NCI-H345 treated with DMSO at 0.1 percent for 48 hours (cell line): ENCODE data around the gene ATF6.

ENCODE experiments used
- DNase-seq: peaks from one replicate; lab custom pipeline; 2025; ENCODE audit not compliant: unreplicated experiment; lab: John Stamatoyannopoulos, UW

ATF6 gene

DNA sequence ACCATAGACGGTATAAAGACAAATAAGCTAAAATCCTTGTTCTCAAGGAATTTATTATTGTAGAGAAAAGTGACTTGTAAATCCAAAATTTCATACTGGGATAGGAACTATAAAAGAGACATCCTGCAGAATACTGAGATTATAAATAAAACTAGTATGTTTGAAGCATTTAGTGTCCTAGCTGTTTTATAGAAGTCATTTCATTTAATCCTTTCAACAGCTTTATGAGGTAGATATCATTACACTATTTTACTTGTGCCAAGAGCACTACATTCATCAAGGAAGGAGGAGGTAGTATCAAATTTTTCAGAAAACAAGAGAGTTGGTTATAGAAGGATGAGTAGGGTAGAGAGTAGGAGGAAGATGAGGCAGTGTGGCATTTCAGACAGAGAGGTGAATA is 119.6 kb downstream of the ATF6 start:
- DNase-seq = no peak

DNA sequence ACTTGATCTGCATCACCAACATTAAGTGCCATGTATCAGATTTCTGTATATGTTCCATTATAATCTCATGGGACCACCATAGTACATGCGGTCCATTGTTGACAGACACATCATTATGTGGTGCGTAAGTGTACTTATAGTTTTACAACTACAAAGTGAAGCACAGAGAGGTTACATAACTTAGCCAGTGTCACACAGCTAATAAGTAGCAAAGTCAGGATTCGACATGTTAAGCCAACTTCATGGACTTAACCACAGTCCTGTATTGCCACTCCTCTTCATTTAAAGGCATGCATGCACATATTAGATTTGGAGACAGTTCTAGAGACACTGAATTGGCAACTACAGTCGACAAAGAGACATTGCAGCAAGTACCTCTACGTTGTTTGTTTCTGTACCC is 120.5 kb downstream of the ATF6 start:
- DNase-seq = no peak

DNA sequence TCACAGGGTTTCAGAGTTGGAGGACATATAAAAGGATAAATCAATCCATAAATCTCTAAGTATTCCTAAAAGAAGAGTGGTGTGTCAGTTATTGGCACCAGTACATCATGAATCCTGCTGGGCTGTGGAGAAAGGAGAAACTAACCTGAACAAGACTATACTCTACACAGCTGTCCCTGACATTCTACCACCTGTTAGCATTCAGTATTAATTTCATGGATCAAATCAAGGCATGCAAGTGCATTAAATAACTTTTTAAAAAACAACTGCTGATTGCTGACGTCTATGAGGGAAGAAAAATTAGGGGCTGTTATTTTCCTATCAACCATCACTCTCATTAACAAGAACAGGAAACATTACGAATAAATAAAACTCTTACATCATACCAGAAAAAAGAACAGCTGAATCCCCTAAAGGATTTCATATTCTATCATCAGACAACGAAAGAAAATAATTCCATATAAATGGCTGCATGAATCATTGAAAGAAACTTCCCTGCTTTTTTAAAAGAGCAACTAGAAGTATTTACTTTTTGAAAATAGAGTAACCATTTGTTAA is 121.7 kb downstream of the ATF6 start:
- no peak for DNase-seq

- no peak for DNase-seq
Measured at GRCh38 chr1:161890574-161890973, 124.5 kb downstream of the ATF6 start.

DNA sequence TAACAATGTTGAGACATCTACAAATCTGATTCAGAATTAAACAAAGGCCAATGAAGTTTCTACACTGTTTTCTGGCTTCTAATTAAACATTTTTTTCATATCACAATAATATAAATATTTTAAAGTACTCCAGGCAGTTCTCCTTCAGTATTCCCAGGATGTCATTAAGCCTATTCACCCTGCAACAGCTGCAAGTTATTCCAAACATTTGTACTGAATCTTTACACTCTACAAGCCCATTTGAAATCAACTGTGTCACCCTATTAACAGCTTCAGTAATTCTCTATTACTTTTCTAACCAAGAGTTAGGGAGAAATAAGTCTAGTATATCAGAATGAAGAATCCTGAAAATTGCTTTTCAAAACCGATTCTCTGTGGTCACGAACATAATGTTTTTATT is 133.0 kb downstream of the ATF6 start:
- DNase-seq = no peak

- DNase-seq = no peak
Measured at GRCh38 chr1:161900160-161900559, 134.0 kb downstream of the ATF6 start.

DNA sequence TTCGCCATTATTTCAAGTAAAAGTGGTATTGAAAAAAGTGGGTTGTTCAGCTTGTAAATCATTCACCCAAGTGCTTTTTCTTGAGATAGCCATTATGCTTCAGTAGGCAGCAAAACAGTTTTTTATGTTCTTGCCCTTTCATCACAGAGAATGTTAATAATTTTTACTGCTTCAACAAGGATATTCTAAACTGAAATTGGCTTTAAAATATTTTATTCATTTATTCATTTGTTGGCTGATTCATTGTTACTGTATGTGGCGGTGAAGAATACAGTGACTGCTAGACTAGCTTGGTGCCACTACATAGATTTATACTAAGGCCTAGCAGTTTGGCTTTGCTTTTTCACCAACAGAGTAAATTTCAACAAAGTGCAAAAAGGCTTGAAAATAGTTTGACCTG is 136.1 kb downstream of the ATF6 start:
- no peak for DNase-seq

DNA sequence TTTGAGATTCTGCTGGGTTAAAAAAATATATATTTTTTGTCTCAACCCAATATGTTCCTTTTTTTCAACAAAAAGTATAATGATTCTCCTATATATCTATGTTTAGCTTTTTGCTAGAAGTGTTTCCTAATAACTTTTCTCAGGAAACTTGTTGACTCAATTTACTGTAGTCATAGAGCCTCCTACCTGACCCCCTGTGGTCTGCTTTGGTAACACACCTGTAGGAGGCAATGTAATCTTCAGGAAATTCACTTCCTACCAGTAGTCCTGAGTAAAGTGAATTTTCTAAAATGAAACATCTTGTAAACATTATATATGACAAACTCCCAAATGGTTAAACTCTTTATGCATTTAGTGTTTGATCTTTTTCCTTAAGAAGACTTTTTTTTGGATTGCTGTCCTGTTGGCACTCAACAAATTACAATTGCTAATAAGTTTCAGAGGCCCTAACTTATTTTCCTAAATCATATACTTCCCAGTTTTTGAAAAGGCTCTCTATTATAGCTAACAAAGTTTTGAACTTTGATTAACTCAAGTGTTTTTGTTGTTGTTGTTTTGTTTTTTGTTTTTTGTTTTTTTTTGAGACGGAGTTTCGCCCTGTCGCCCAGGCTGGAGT is 139.3 kb downstream of the ATF6 start:
- no peak for DNase-seq

GRCh38 chr1:161907265-161907664 is 141.1 kb downstream of the ATF6 start:
- DNase-seq = no peak

DNA sequence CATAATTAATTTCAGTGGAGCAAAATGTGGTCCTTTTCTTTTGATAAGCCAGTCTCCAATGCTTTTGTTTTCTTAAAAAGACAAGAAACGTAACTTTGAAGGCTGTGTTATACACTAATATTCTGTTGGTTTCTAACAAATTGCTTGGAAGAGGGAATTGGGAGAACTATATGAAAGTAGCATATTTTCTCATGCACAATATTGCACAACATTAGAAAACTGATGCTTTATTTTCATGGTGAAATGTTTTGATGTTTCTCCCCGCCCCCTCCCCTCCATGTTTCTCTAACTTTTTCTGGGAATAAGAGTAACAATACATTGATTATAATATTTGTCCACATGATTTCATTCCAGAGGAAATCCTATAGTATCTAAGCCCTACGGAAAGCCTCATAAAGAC is 142.1 kb downstream of the ATF6 start:
- DNase-seq = no peak

GRCh38 chr1:161910604-161911003 is 144.5 kb downstream of the ATF6 start:
- no peak for DNase-seq

DNA sequence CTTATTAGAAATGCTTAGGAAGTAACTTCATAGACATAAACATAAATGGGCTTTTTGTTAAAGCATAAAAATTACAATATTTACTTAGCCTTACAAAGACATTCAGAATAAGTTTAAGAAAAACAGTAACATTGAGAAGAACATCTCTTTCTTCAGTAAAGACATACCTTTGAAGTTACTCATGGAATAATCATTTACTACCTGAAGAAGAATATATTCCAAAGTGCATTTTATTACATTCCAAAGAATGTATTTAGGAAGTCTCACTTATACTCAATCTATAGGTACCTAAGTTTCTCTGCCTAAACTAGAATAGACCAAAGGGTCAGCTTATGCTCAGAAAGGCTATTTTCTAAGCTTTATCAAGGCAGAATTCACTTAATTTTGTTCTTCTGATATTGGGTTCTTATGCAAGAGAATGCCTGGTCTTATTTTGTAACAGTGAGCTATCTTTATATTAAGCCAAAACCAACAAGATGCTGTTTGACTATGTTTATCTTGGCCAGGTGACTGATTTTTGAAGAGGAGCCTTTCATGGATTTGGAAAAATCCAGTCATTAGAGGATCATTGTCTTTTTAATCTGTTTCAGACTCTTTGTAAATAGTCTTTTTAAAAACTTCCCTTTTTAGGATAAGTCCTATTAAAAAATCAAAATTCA is 147.5 kb downstream of the ATF6 start:
- DNase-seq = no peak

DNA sequence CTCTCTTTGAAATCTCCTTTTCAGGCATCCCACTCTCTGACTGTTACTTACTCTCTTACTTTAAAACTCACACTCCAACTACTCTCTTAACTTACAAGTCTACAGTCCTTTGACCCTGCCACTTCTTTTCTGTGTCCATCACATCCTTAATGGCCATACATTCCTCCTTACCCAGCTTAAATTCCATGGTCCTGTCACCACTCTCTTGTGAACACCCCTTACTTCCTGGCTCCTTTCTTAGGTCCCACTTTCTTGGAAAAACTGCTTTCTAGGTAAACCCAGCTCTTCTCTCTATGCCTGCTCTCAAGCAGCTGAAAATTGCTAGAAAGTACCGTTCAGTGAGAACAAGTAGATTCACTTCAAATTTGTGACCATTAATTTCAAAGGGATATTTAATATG is 148.5 kb downstream of the ATF6 start:
- no peak for DNase-seq

DNA sequence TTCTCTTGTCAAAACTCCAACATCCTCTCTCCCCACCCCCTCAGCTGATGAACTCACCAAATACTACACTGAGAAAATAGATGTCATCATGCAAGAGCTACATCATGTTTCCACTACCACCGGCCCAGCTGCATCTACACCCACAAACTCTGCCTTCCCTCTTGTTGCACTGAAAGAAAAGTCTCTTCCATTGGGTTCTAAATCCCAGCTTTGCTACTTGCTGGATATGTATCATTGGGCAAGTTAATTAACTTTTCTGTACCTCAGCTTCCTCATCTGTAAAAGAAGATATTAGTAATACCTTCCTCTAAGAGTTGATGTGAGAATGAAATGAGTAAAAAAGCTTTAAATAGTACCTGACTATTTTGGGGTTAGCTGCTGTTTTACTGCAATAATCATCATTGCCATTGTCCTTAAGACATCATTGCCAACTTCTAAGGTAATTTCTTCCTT is 149.0 kb downstream of the ATF6 start:
- DNase-seq = no peak

GRCh38 chr1:161915978-161916377 is 149.9 kb downstream of the ATF6 start:
- DNase-seq = no peak

- DNase-seq = no peak
Measured at GRCh38 chr1:161919229-161919628, 153.1 kb downstream of the ATF6 start.

DNA sequence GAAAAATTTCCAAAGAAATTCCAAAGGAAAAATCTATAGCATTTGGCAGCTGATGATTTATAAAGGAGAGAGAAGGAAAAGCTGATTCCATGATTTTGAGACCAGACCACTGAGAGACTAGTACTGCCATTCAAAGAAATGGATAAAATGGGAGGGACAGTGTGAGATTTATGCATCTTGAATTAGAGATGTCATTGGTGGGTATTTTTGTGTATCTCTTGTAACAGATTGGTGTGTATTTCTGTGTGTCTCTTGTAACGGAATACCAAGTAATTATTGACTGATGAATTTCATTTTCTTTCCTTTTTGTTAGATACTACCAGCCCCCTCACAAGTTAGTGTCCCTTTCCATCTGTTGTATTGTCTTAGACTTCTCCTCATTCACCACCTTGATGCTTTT is 155.4 kb downstream of the ATF6 start:
- DNase-seq = no peak

GRCh38 chr1:161921990-161922389 is 155.9 kb downstream of the ATF6 start:
- no peak for DNase-seq

DNA sequence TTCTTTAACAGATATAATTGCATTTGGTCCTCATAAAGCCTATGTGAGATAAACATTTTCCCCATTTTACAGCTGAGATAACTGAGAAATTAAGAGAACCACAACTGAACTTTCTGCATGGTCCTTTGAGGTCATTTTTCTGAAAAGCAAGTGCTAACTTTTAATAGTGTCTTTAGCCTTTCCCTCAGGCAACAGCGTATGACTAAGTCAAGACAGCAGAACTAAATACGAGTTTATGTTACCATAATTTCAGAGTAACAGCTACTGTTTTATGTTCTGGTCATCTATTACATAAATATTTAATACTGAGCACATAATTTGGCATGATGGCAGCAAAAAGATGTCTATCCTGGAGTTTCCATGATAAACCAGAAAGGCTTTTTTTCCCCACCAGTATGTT is 161.9 kb downstream of the ATF6 start:
- DNase-seq = no peak

- DNase-seq = no peak
Measured at GRCh38 chr1:161929137-161929536, 163.0 kb downstream of the ATF6 start.

DNA sequence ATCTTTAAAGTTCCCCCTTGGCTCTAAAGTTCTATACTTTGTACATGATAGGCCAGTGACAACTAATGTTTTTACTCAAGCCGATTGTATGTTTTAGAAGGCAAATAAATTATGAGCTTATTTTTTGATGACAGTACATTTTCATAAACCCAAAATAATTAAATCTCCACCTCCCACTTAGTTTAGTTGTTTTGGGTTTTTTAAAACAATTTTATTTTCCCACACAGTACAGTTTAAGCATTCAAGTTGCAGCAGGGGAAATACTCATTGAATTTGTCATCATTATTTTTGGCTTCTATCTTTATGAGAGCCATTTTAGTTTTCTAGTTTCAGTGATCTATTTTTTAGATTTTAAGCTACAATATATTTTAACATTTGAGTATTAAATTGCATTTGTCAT is 163.9 kb downstream of the ATF6 start:
- no peak for DNase-seq

DNA sequence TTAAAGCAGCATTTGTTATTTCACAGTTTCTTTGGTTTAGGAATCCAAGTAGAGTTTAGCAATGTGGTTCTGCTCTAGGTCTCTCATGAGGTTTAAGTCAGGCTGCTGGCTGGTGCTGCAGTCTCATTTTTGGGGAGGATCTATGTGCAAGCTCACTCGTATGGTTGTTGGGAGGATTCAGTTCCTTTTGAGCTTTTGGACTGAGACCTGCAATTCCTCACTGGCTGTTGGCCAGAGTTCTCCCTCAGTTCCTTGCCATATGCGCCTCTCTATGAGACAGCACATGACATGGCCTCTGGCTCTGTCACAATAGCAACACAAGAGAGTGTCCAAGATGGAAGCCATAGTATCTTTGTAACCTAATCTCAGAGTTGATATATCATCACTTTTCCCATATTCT is 166.5 kb downstream of the ATF6 start:
- no peak for DNase-seq
